ENCODE results near the gene ENG. TPM values are rescaled to one million over a fixed set of nuclear protein-coding genes. Genes with fewer than 3 reads are reported as not detected.

ENG gene
- total and polyA plus RNA-seq, 2 of the 8 experiments (the other 6 are each of a cell fraction or from before 2014, with no cell fraction given), result 1.8 to 4.4 TPM

- no peak for TF ChIP-seq GABPA (IDR thresholded peaks at IDR 0.05; ENCODE audit: borderline replicate concordance, insufficient read depth, low read length)
- TF ChIP-seq JUN (IDR thresholded peaks at IDR 0.05; ENCODE audit: low read depth, low read length), result no peak
- no peak for TF ChIP-seq EGR1 (IDR thresholded peaks at IDR 0.05; ENCODE audit: borderline replicate concordance, low read depth, low read length)
- no peak for TF ChIP-seq SIN3A (conservative IDR thresholded peaks at IDR 0.05 in 1 of 2, IDR thresholded peaks at IDR 0.05 in 1 of 2; ENCODE audit: low read depth in 1 of 2, low read length in 2 of 2)
- 0 out of 2 replicates have a peak, but pooled peaks have one; percentile 17 for TF ChIP-seq PHF8 (conservative IDR thresholded peaks at IDR 0.05; ENCODE audit: low read depth, low read length)
- TF ChIP-seq YY1 (IDR thresholded peaks at IDR 0.05; ENCODE audit: low read depth, low read length), result no peak
Measured at GRCh38 chr9:127770905-127771569, 83.4 kb downstream of the ENG start (continued).
